IMR-90 (cell line): ENCODE data around the gene AFDN.
"Not testable (repeated sequence)": the region's sequence is repeated elsewhere in the genome, so short reads cannot be mapped to it uniquely, and the experiment has no call there.

Source experiments
- BHLHE40 ChIP-seq: fragments of 150-350 bp; IDR thresholded peaks from 2 replicates; pipeline ENCODE4 v1.6.1; 2016; ENCODE audit warnings: mild to moderate bottlenecking, low read depth, low read length
- CHD1 ChIP-seq: IDR thresholded peaks from 2 replicates; pipeline ENCODE4 v1.6.1; 2012; ENCODE audit warnings: low read depth, low read length, improper control_type of control experiment
- CTCF ChIP-seq: conservative IDR thresholded peaks from 2 replicates; pipeline ENCODE4 v1.5.1; 2012; ENCODE audit warnings: mild to moderate bottlenecking, low read depth, low read length, improper control_type of control experiment
- POLR2A ChIP-seq: IDR thresholded peaks from 2 replicates; pipeline ENCODE4 v1.6.1; 2012; ENCODE audit warnings: mild to moderate bottlenecking, low read depth, low read length
- RCOR1 ChIP-seq: IDR thresholded peaks from 2 replicates; pipeline ENCODE4 v1.6.1; 2012; ENCODE audit warnings: mild to moderate bottlenecking, low read length, improper control_type of control experiment; ENCODE audit not compliant: insufficient replicate concordance
- RFX5 ChIP-seq: IDR thresholded peaks from 2 replicates; pipeline ENCODE4 v1.8.0; 2012; ENCODE audit warnings: low read depth, mild to moderate bottlenecking, low read length, moderate library complexity
- SMC3 ChIP-seq: fragments of 150-350 bp; IDR thresholded peaks from 2 replicates; pipeline ENCODE4 v1.6.1; 2016; ENCODE audit warnings: low read depth, mild to moderate bottlenecking, antibody characterized with exemption, low read length, moderate library complexity

- not testable (repeated sequence) for TF ChIP-seq POLR2A, CTCF, RCOR1, CHD1, SMC3, RFX5, BHLHE40
Observed at GRCh38 chr6:167976116-167976657, 149.5 kb downstream of the AFDN start.
